Measurements from ENCODE around the gene SDCCAG8.

SDCCAG8 gene

DNA sequence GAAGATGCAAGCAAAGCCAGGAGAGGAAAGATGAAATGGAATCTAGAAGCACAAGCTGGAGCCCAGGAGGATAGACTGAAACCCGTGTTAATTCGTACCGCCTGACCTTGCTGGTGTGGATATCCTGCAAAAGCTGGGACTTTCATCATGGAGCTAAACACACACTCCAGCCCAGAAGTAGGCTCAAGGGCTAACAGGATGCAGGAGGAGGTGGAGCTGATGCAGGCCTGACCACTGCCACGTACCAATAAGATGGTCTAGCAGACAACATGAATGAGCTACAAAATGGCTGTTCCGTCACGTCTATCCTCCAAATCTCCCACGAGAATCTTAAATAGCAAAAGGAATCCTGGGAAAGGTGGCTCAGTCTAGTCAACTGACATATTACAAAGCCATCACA lies 270.3 kb downstream of the SDCCAG8 start:
- TF ChIP-seq, protein P1, sequence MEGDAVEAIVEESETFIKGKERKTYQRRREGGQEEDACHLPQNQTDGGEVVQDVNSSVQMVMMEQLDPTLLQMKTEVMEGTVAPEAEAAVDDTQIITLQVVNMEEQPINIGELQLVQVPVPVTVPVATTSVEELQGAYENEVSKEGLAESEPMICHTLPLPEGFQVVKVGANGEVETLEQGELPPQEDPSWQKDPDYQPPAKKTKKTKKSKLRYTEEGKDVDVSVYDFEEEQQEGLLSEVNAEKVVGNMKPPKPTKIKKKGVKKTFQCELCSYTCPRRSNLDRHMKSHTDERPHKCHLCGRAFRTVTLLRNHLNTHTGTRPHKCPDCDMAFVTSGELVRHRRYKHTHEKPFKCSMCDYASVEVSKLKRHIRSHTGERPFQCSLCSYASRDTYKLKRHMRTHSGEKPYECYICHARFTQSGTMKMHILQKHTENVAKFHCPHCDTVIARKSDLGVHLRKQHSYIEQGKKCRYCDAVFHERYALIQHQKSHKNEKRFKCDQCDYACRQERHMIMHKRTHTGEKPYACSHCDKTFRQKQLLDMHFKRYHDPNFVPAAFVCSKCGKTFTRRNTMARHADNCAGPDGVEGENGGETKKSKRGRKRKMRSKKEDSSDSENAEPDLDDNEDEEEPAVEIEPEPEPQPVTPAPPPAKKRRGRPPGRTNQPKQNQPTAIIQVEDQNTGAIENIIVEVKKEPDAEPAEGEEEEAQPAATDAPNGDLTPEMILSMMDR (IDR thresholded peaks at IDR 0.05; ENCODE audit: borderline replicate concordance, control extremely low read depth, extremely low read depth, insufficient read depth, missing control alignments), result no peak
- in situ Hi-C loops (cut with MboI; ENCODE audit: low sequenced_read_pairs, unreplicated experiment), result no loop called here
- DNase-seq (ENCODE audit: low spot score), result no peak

DNA sequence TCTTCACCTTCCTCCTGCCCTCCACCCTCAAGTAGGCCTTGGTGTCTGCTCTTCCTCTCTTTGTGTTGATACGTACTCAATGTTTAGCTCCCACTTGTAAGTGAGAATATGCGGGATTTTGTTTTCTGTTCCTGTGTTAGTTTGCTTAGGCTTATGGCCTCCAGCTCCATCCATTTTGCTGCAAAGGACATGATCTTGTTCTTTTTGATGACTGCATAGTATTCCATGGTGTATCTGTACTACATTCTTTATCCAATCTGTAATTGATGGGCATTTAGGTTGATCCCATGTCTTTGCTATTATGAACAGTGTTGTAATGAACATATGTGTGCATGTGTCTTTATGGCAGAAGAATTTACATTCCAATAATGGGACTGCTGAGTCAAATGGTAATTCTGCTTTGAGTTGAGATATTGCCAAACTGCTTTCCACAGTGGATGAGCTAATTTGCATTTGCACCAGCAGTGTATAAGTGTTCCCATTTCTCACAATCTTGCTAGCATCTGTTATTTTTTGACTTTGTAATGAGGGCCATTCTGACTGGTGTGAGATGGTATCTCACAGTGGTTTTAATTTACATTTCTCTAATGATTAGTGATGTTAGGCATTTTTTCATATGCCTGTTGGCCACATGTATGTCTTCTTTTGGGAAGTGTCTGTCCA lies 272.7 kb downstream of the SDCCAG8 start:
- TF ChIP-seq, protein P1 (IDR thresholded peaks at IDR 0.05; ENCODE audit: borderline replicate concordance, control extremely low read depth, extremely low read depth, insufficient read depth, missing control alignments), result no peak
- no peak for DNase-seq (ENCODE audit: low spot score)
- in situ Hi-C loops (cut with MboI; ENCODE audit: low sequenced_read_pairs, unreplicated experiment), result no loop called here

DNA sequence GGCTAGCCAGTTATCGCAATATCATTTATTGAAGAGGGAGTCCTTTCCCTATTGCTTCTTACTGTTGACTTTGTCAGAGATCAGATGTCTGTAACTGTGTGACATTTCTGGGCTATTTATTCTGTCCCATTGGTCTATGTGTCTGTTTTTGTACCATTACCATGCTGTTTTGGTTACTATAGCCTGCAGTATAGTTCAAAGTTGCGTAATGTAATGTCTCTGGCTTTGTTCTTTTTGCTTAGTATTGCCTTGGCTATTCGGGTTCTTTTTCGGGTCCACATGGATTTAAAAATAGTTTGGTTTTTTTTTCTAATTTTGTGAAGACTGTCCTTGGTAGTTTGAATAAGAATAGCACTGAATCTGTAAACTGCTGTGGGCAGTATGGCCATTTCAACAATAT lies 273.7 kb downstream of the SDCCAG8 start:
- in situ Hi-C loops (cut with MboI; ENCODE audit: low sequenced_read_pairs, unreplicated experiment), result no loop called here
- DNase-seq (ENCODE audit: low spot score), result no peak
- TF ChIP-seq, protein P1 (IDR thresholded peaks at IDR 0.05; ENCODE audit: borderline replicate concordance, control extremely low read depth, extremely low read depth, insufficient read depth, missing control alignments), result no peak

DNA sequence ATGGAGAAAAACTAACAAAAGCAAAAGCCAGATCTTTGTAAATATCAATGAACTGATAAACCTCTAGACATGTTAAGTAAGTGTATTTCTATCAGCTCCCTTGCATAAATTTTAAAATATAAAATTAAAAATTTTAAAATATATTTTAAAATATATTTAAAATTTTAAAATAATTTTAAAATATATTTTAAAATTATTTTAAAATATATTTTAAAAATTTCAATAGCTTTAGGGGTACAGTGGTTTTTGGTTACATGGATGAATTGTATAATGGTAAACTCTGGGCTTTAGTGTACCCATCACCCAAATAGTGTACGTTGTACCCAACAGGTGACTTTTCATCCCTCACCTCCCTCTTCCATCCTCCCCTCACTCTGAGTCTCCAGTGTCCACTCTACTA lies 279.2 kb downstream of the SDCCAG8 start:
- no peak for DNase-seq (ENCODE audit: low spot score)
- TF ChIP-seq, protein P1 (IDR thresholded peaks at IDR 0.05; ENCODE audit: borderline replicate concordance, control extremely low read depth, extremely low read depth, insufficient read depth, missing control alignments), result no peak
- in situ Hi-C loops (cut with MboI; ENCODE audit: low sequenced_read_pairs, unreplicated experiment), result no loop called here

DNA sequence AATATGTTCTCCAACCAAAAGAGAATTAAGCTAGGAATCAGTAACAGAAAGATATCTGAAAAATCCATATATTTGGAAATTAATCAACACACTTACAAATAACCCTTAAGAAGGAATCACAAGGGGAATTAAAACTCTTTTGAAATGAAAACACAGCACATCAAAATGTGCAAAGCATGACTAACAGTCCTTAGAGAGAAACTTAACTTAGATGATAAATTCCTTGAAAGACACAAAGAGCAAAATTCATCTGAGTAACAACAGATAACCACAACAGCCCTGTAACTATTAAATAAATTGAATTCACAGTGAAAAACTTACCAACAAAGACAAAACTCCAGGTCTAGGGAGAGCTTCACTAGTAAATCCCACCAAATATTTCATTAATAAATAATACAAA lies 283.8 kb downstream of the SDCCAG8 start:
- in situ Hi-C loops (cut with MboI; ENCODE audit: low sequenced_read_pairs, unreplicated experiment), result no loop called here
- no peak for DNase-seq (ENCODE audit: low spot score)
- TF ChIP-seq, protein P1 (IDR thresholded peaks at IDR 0.05; ENCODE audit: borderline replicate concordance, control extremely low read depth, extremely low read depth, insufficient read depth, missing control alignments), result no peak

DNA sequence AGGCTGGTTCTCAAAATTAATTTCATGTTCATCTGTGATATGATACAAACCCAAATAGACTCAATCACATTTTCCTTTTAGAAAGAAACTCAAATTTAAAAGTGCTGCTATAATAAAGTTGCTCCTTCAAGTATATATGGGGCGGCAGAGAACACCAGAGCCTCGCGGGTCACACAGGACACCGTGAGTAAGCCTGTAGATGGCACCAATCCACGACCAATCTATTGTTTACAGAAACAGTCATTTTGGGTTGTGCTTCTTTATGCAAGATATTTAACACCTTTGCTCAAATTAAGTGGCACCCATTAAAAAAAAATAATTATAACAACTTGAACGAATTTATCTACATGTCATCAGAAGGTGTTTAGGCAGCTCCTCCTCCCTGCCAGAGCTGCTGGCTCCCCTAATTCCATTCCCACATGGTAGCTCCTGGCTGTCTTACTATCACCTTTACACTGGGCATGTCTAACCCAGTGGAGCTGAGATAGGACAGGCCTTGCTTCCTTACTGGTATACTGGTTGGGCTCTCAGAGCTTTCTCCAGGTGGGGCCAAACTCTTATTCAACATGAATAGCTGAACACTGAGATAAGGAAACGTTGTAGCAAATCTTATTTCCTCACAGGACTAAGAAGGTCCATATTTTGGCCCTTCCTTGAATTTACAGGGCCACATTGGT lies 287.0 kb downstream of the SDCCAG8 start:
- no peak for DNase-seq (ENCODE audit: low spot score)
- TF ChIP-seq, protein P1 (IDR thresholded peaks at IDR 0.05; ENCODE audit: borderline replicate concordance, control extremely low read depth, extremely low read depth, insufficient read depth, missing control alignments), result no peak
- in situ Hi-C loops (cut with MboI; ENCODE audit: low sequenced_read_pairs, unreplicated experiment), result no loop called here

Data from GM13976 (cell line).